Activated naive CD4-positive, alpha-beta T cell treated with anti-CD3 and anti-CD28 coated beads for 36 hours (primary cell): ENCODE data around the gene APC2. TPM values are rescaled to one million over a fixed set of nuclear protein-coding genes. Genes with fewer than 3 reads are reported as not detected.

Experiments used
- CTCF ChIA-PET: fragments of 350-600 bp; sonication (Branson Sonifier 250); formaldehyde crosslinking; loops from one replicate; lab custom pipeline; 2021; ENCODE audit warnings: antibody characterized with exemption; lab: Charles Lee
- DNase-seq: peaks from one replicate; pipeline ENCODE4 v3.0.0-alpha.2; 2020
- H3K27ac Mint-ChIP-seq: one replicate; pipeline ENCODE4 v1.8.0; 2021; ENCODE audit warnings: mild to moderate bottlenecking, mixed read lengths
- H3K27me3 Mint-ChIP-seq: one replicate; pipeline ENCODE4 v1.8.0; 2021; ENCODE audit warnings: low read depth, mixed read lengths
- H3K36me3 Mint-ChIP-seq: one replicate; pipeline ENCODE4 v1.8.0; 2021; ENCODE audit warnings: low read depth, mixed read lengths
- H3K4me1 Mint-ChIP-seq: one replicate; pipeline ENCODE4 v1.8.0; 2021; ENCODE audit warnings: low read depth, mixed read lengths
- H3K4me3 Mint-ChIP-seq: one replicate; pipeline ENCODE4 v1.8.0; 2021; ENCODE audit warnings: mild to moderate bottlenecking, moderate library complexity, mixed read lengths
- H3K9me3 Mint-ChIP-seq: one replicate; pipeline ENCODE4 v1.8.0; 2021; ENCODE audit warnings: mixed read lengths
- intact Hi-C: fragments of 100-400 bp; cut with micrococcal nuclease; formaldehyde crosslinking; loops from one replicate; pipeline ENCODE4 v1.15.1; 2023
- total RNA-seq, 2 experiments: library from RNA; stranded (reverse); gene quantifications; one replicate each; pipeline ENCODE4 v1.2.3, GENCODE V29; 2021

APC2 gene
- total RNA-seq, 2 experiments from 2014 or later, result 0.07 to 0.12 TPM

GRCh38 chr19:1483131-1483978 is 33.4 kb downstream of the APC2 start:
- Mint-ChIP-seq H3K9me3 (no peaks in the 10 kb centered on the region), H3K27me3 (no peaks in the 10 kb centered on the region), H3K4me1 (peaks cover 2% of the 10 kb centered on the region), H3K4me3 (no peak overlapping the region), H3K27ac (no peak overlapping the region), H3K36me3 (peaks cover 1% of the 10 kb centered on the region)
- no peak for DNase-seq
- intact Hi-C loops, result no loop called here
- CTCF ChIA-PET, result interaction anchor here (0.6 kb wide), 1 partner anchor 20 kb away, joined by 3 read pairs; no protein-coding TSS in a partner anchor

GRCh38 chr19:1483979-1484428 is 34.1 kb downstream of the APC2 start:
- Mint-ChIP-seq H3K4me1 (peaks cover under 1% of the 10 kb centered on the region), H3K9me3 (no peaks in the 10 kb centered on the region), H3K27ac (no peak overlapping the region), H3K36me3 (peaks cover under 1% of the 10 kb centered on the region), H3K27me3 (no peaks in the 10 kb centered on the region), H3K4me3 (no peak overlapping the region)
- CTCF ChIA-PET, result no interaction called here
- intact Hi-C loops, result no loop called here
- DNase-seq, result no peak

- DNase-seq, result no peak
- H3K4me1 Mint-ChIP-seq, result peaks cover 14% of the 10 kb centered on the region
- H3K27ac Mint-ChIP-seq, result no peak overlapping the region
- no peak overlapping the region for H3K4me3 Mint-ChIP-seq
- intact Hi-C loops, result no loop called here
- H3K36me3 Mint-ChIP-seq, result no peaks in the 10 kb centered on the region
- CTCF ChIA-PET, result no interaction called here
- H3K27me3 Mint-ChIP-seq, result peaks cover 4% of the 10 kb centered on the region
- H3K9me3 Mint-ChIP-seq, result no peaks in the 10 kb centered on the region
Observed at GRCh38 chr19:1486720-1487575, 37.0 kb downstream of the APC2 start.

- intact Hi-C loops, result no loop called here
- H3K4me1 Mint-ChIP-seq, result peaks cover 15% of the 10 kb centered on the region
- no peak for DNase-seq
- H3K27ac Mint-ChIP-seq, result no peak overlapping the region
- H3K36me3 Mint-ChIP-seq, result no peaks in the 10 kb centered on the region
- H3K4me3 Mint-ChIP-seq, result no peak overlapping the region
- peaks cover 4% of the 10 kb centered on the region for H3K27me3 Mint-ChIP-seq
- H3K9me3 Mint-ChIP-seq, result no peaks in the 10 kb centered on the region
- CTCF ChIA-PET, result no interaction called here
Observed at GRCh38 chr19:1487576-1488281, 37.8 kb downstream of the APC2 start.

DNA sequence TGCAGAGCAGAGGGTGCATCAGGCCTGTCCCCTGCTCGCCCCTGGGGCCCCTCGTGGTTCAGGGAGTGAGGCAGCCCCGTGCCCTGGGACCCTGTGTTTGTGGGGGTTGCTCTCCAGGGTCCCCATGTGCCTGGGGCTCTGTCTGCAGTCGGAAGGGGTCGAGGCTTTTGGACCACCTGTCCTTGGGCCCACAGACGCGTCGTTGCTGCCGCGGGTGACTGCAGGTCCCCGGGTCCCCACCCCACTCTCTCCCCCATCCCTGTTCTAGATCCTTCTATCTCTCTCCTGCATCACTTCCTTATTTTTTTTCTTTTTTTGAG is 38.3 kb downstream of the APC2 start:
- H3K4me3 Mint-ChIP-seq, result no peak overlapping the region
- H3K36me3 Mint-ChIP-seq, result no peaks in the 10 kb centered on the region
- no peaks in the 10 kb centered on the region for H3K9me3 Mint-ChIP-seq
- CTCF ChIA-PET, result no interaction called here
- intact Hi-C loops, result no loop called here
- H3K27me3 Mint-ChIP-seq, result peaks cover 4% of the 10 kb centered on the region
- DNase-seq, result no peak
- H3K27ac Mint-ChIP-seq, result no peak overlapping the region
- peaks cover 15% of the 10 kb centered on the region for H3K4me1 Mint-ChIP-seq

DNA sequence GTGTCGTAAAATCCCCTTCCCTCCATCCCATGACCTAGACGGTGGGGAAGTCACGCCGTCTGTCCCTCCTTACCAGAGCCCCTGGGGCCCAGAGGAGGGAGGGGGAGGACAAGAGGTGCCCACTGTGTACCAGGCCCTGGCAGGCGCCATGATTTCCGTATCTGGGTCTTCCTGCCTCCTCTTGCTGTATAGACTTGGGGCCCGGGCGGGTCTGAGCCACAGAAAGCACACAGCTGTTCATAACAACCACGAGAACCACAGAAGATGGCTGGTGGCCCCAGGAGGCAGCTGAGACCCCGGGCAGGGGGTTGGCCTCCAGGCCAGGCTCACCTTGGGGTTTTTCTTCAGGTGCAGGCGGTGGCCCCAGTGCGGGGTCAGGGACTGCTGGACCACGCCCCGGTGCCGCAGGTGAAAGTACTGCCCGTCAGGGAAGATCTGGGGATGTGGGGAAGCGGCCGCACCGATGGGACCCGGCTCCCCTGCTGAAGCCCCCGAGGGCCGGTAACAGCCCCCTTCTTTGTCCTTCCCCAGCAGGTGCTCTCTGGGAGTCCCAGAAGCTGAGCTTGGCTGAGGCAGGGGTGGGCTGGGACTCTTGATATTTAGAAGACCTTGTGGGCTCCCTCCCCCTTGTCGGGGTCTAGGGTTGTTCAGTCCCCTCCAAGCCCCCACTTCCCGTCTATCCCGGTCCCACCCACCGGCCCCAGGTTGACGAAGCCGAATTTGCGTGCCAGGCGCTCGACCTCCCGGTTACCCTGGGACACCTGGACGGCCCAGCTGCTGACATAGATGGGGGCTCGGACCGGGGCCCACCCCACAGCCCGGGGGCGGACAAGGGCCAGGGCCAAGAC is 39.8 kb downstream of the APC2 start:
- DNase-seq, result no peak
- no peaks in the 10 kb centered on the region for H3K36me3 Mint-ChIP-seq

DNA sequence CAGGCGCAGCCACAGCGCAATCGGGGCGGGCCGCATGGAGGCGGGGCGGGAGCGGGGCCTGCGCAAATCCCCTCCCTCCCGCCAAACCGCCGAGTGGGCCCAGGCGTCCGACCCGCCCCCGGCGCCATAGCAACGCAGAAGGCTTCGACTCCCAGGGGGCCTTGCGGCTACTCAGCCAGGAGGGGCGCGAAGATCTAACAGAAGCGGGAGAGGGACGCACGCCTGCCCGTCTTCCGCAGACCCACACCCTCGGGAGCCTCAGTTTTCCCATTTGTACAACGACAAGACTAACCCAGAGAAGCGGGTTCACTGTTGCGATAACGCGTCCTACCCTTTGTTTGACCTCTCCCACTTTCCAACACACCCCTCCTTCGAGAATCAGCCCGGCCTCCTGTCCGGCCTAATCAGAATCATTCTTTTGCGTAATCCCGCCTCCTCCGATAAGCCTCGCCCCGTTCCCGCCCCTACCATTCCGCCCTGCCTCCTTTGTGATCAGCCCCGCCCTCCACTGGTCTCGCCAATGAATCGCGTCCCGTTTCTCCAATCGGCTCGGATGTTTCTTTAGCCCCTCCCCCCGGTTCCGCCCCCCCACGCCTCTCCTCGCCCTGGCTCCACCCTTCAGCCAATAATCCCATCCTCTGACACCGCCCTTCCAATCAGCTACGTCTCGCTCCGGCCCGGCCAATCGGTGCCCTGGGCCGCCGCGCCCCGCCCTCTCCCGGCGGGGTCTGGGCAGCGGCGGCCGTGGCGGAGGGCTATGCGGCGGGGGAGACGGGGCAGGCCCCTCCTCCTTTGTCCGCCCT is 40.6 kb downstream of the APC2 start, which contains the start of gene PCSK4:
Gene PCSK4 (minus strand): TSS at position 40 of the 803 bp plus-strand sequence. CDS start 4 bp downstream, at position 36.
- Mint-ChIP-seq H3K4me1 (peaks cover 15% of the 10 kb centered on the region), H3K36me3 (no peaks in the 10 kb centered on the region), H3K27ac (peak within 1 kb of the TSS; percentile 57), H3K27me3 (peaks cover 4% of the 10 kb centered on the region), H3K4me3 (peak within 1 kb of the TSS; percentile 81), H3K9me3 (no peaks in the 10 kb centered on the region)
- DNase-seq, result peak; percentile 99
- intact Hi-C loops, result loop anchor here (1.0 to 2.0 kb wide), 4 partner anchors 11 to 322 kb away; partner anchors contain the start of genes ATP8B3, C19orf25 and TCF3
- CTCF ChIA-PET, result interaction anchor here (0.7 to 1.6 kb wide), 4 partner anchors 11 to 56 kb away, joined by 3 to 5 read pairs (median 4); no protein-coding TSS in a partner anchor

More for the DNA sequence above, 39.8 kb downstream of the APC2 start:
- Mint-ChIP-seq H3K27me3 (peaks cover 4% of the 10 kb centered on the region), H3K27ac (no peak overlapping the region), H3K4me3 (peak overlapping the region; percentile 41), H3K9me3 (no peaks in the 10 kb centered on the region), H3K4me1 (peaks cover 15% of the 10 kb centered on the region)
- intact Hi-C loops, result loop anchor here (1.0 to 2.0 kb wide), 4 partner anchors 10 to 323 kb away; partner anchors contain the start of genes ATP8B3, C19orf25 and TCF3
- CTCF ChIA-PET, result interaction anchor here (0.6 to 1.6 kb wide), 2 partner anchors 12 to 58 kb away, joined by 3 to 4 read pairs; no protein-coding TSS in a partner anchor

DNA sequence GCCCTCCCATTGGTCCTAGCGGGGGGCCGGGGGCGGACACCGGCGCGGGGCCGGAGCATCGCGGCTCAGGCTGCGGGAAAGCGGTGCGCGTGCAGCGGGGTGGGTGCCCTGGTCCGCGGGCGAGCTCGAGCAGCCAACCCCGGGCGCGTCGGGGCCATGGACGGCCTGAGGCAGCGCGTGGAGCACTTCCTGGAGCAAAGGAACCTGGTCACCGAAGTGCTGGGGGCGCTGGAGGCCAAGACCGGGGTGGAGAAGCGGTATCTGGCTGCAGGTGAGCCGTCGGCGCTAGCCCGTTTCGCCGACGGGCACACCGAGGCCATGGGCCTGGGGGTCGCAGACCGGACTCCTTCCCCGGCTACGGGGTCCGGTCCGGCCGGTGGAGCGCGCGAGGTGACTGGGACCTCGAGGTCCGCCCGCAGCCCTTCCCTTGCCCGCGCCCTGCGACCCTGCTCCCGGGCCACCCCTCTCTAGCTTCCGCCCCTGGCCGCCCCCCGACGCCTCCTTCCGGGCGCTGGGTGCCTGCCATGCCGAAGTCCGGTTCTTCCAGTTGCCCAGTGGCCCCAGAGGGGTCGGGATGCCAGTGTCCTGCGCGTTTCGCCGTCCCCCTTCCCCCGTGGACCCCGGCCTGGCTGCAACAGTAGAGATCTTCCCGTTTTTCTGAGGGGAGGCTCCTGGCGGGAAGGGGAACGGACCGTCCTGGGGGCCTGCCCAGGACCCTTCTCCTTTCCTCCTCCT is 41.4 kb downstream of the APC2 start, which contains the start of gene REEP6:
Gene REEP6 (plus strand): TSS at position 68 of the 735 bp plus-strand sequence. CDS start 89 bp downstream, at position 157.
- Mint-ChIP-seq H3K27me3 (peaks cover 4% of the 10 kb centered on the region), H3K4me3 (peak within 1 kb of the TSS; percentile 81), H3K9me3 (no peaks in the 10 kb centered on the region), H3K27ac (peak within 1 kb of the TSS; percentile 57), H3K36me3 (no peaks in the 10 kb centered on the region), H3K4me1 (peaks cover 15% of the 10 kb centered on the region)
- CTCF ChIA-PET, result interaction anchor here (0.7 to 1.6 kb wide), 4 partner anchors 10 to 55 kb away, joined by 3 to 5 read pairs (median 4); no protein-coding TSS in a partner anchor
- DNase-seq, result no peak
- intact Hi-C loops, result loop anchor here (2.0 kb wide), 1 partner anchor 162 kb away; the partner anchor contains the start of gene TCF3

DNA sequence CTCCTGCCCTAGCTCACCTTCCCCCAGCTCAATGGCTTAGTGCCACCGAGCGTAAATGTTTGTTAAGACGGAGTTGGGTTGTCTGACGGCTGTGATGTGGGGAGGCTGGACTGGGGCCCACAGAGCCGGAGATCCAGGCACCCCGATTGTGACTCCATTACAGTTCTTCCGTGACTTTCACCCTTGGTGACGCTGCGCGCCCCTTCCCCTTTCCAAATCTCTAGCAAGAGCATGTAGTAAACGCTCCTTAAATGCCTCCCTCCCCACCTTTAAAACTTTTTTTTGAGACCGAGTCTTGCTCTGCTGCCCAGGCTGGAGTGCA is 41.9 kb downstream of the APC2 start:
- no peak overlapping the region for H3K27ac Mint-ChIP-seq
- no peaks in the 10 kb centered on the region for H3K36me3 Mint-ChIP-seq
- intact Hi-C loops, result loop anchor here (2.0 kb wide), 1 partner anchor 161 kb away; the partner anchor contains the start of gene TCF3
- CTCF ChIA-PET, result interaction anchor here (1.1 to 1.9 kb wide), 2 partner anchors 12 to 25 kb away, joined by 4 to 7 read pairs; no protein-coding TSS in a partner anchor
- H3K4me3 Mint-ChIP-seq, result peak overlapping the region; percentile 53
- no peak for DNase-seq
- H3K9me3 Mint-ChIP-seq, result no peaks in the 10 kb centered on the region
- peaks cover 15% of the 10 kb centered on the region for H3K4me1 Mint-ChIP-seq
- peaks cover 4% of the 10 kb centered on the region for H3K27me3 Mint-ChIP-seq

- Mint-ChIP-seq H3K27me3 (peaks cover 4% of the 10 kb centered on the region), H3K4me3 (no peak overlapping the region), H3K9me3 (no peaks in the 10 kb centered on the region), H3K36me3 (no peaks in the 10 kb centered on the region), H3K4me1 (peaks cover 15% of the 10 kb centered on the region), H3K27ac (no peak overlapping the region)
- no peak for DNase-seq
- intact Hi-C loops, result no loop called here
- CTCF ChIA-PET, result interaction anchor here (1.9 kb wide), 1 partner anchor 11 kb away, joined by 7 read pairs; no protein-coding TSS in a partner anchor
Observed at GRCh38 chr19:1492474-1493006, 42.6 kb downstream of the APC2 start.
